Kidney (tissue), 14 donors: ENCODE measurements around the gene RNU11. TPM values are rescaled to one million over a fixed set of nuclear protein-coding genes. Genes with fewer than 3 reads are reported as not detected.

Source experiments
- DNase-seq, 5 donors: peaks; one replicate each; pipeline ENCODE4 v3.0.0-alpha.2; 2013 to 2020
- FAIRE-seq: peaks from 2 replicates; lab custom pipeline; 2012; peaks lifted over from hg19 to GRCh38; lab: Jason Lieb, UNC
- H3K27ac ChIP-seq, 2 donors: one replicate each; pipeline ENCODE4 v1.7.0; 2013; ENCODE audit warnings: low read depth in 2 of 2, low read length in 2 of 2, inconsistent platforms in 1 of 2
- H3K27me3 ChIP-seq: one replicate; pipeline ENCODE4 v1.7.1; 2013; ENCODE audit warnings: low read length, inconsistent platforms; ENCODE audit not compliant: control insufficient read depth, insufficient read depth
- H3K36me3 ChIP-seq, 3 donors: one replicate each; pipeline versions ENCODE4 v1.7.0 to v1.7.1; 2013; ENCODE audit warnings: low read length in 3 of 3, control low read depth in 1 of 3, inconsistent platforms in 1 of 3; ENCODE audit not compliant: insufficient read depth in 3 of 3, control insufficient read depth in 2 of 3
- H3K4me1 ChIP-seq, 3 donors: one replicate each; pipeline versions ENCODE4 v1.7.0 to v1.7.1; 2013; ENCODE audit warnings: low read length in 3 of 3, inconsistent platforms in 1 of 3, low read depth in 1 of 3; ENCODE audit not compliant: control insufficient read depth in 2 of 3, insufficient read depth in 2 of 3
- H3K4me3 ChIP-seq, 3 donors: one replicate each; pipeline versions ENCODE4 v1.7.0 to v1.8.1; 2013; ENCODE audit warnings: low read length in 3 of 3, control low read depth in 1 of 3, inconsistent platforms in 1 of 3
- H3K9ac ChIP-seq, 3 donors: one replicate each; pipeline versions ENCODE4 v1.7.0 to v1.7.1; 2013; ENCODE audit warnings: low read length in 3 of 3, control low read depth in 1 of 3, inconsistent platforms in 1 of 3
- H3K9me3 ChIP-seq, 3 donors: one replicate each; pipeline versions ENCODE4 v1.7.0 to v1.7.1; 2013; ENCODE audit warnings: low read length in 3 of 3, control low read depth in 1 of 3, inconsistent platforms in 1 of 3; ENCODE audit not compliant: control insufficient read depth in 2 of 3, insufficient read depth in 1 of 3
- CTCF ChIP-seq: IDR thresholded peaks from 3 replicates; pipeline ENCODE4 v1.5.1; 2012; ENCODE audit warnings: mild to moderate bottlenecking, moderate library complexity, borderline replicate concordance; ENCODE audit not compliant: insufficient read depth; ENCODE audit errors: extremely low read depth
- intact Hi-C: fragments of 100-400 bp; cut with DNase I; formaldehyde crosslinking; loops from one replicate; pipeline ENCODE4 v1.11.1; 2022
- polyA plus RNA-seq: library from polyadenylated mRNA; stranded (reverse); fragments of 350-450 nt; fragmentation: Illumina TruSeq; extraction: RNeasy Lipid Tissue Mini Kit (QIAGEN cat#74804); gene quantifications from one replicate; pipeline ENCODE4 v1.2.3, GENCODE V29; 2014; ENCODE audit warnings: low read depth, low replicate concordance; ENCODE audit not compliant: insufficient read depth
- total RNA-seq: library from RNA; stranded (reverse); fragmentation: NEBNext Ultra II Directional; extraction: Animal tissue kit (Norgen Biotek cat#: 25700); gene quantifications from one replicate; pipeline ENCODE4 v1.2.1, GENCODE V29; 2021
- donor health status: control.
- donor health status: control.
- donor health status: control.
- donor health status: control.
- donor health status: control.
- donor health status: DM: yes; HTN: yes; CAD: no.
- donor health status: Normal renal cell carcinoma (clear cell type).

RNU11 gene
- total and polyA plus RNA-seq, 2 donors from 2014 or later: not detected

DNA sequence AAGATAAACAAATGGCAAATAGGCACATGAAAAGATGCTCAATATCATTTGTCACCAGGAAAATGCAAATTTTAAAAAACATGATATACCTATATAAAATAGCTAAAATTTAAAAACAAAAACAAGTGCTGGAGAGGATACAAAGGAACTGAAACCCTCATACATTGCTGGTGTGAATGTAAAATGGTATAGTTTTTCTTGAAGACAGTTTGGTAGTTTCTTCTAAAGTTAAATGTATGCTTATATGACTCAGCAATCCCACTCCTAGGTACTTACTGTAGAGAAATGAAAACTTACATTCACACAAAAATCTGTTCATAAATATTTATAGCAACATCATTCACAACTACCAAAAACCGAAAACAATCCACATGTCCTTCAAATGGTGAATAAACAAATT lies 16.7 kb upstream of the RNU11 start:
- H3K9ac ChIP-seq: no peak overlapping the region
- H3K4me3 ChIP-seq: no peak overlapping the region
- FAIRE-seq (no peak), DNase-seq (no peak)
- no peak for TF ChIP-seq CTCF
- no peak overlapping the region for H3K27ac ChIP-seq
- no peaks in the 10 kb centered on the region for H3K9me3 ChIP-seq
- no peaks in the 10 kb centered on the region for H3K4me1 ChIP-seq
- H3K27me3 ChIP-seq: no peaks in the 10 kb centered on the region
- H3K36me3 ChIP-seq: no peaks in the 10 kb centered on the region
- intact Hi-C loops: no loop called here

DNA sequence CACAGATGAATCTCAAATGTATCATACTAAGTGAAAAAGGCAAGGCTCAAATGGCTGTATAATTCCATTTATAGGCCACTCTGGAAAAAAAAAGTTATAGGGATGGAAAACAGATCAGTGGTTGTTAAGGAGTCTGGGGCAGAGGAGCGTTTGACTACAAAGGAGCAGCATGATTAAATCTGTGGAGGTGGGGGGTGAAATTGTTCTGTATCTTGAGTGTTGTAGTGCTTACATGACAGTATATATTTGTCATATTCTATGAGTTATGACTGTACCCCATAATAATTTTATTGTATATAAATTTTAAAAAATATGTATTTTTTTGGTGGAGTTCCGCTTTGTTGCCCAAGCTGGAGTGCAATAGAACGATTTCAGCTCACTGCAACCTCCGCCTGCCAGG lies 15.8 kb upstream of the RNU11 start:
- intact Hi-C loops: no loop called here
- Histone ChIP-seq H3K27ac (no peak overlapping the region), H3K27me3 (no peaks in the 10 kb centered on the region), H3K4me1 (no peaks in the 10 kb centered on the region), H3K9ac (no peak overlapping the region), H3K4me3 (no peak overlapping the region), H3K36me3 (no peaks in the 10 kb centered on the region), H3K9me3 (no peaks in the 10 kb centered on the region)
- FAIRE-seq (no peak), DNase-seq (no peak)
- TF ChIP-seq CTCF: no peak

GRCh38 chr1:28640766-28641165 lies 7.6 kb upstream of the RNU11 start:
- no peak for FAIRE-seq
- TF ChIP-seq CTCF: no peak

More at GRCh38 chr1:28640766-28641165, 7.6 kb upstream of the RNU11 start:
- Histone ChIP-seq H3K36me3 (no peaks in the 10 kb centered on the region), H3K4me3 (no peak overlapping the region), H3K4me1 (peaks cover 7 to 9% (median 9%) of the 10 kb centered on the region in 3 donors), H3K9ac (no peak overlapping the region), H3K27ac (no peak overlapping the region), H3K27me3 (no peaks in the 10 kb centered on the region), H3K9me3 (no peaks in the 10 kb centered on the region)
- DNase-seq: no peak
- intact Hi-C loops: no loop called here
